HG03139 (cell line): ENCODE results near the gene ARPC1A.
"Not testable (repeated sequence)": the region's sequence is repeated elsewhere in the genome, so short reads cannot be mapped to it uniquely, and the experiment has no call there.

Experiments
- ATAC-seq: cut with Tn5 transposase; IDR thresholded peaks from one replicate; pipeline ENCODE4 v1.9.1; 2021; ENCODE audit not compliant: unreplicated experiment

The ARPC1A gene

GRCh38 chr7:99320371-99320770 is 5.3 kb upstream of the ARPC1A start:
- ATAC-seq = no peak

- ATAC-seq = not testable (repeated sequence)
Observed at GRCh38 chr7:99322659-99323058, 3.0 kb upstream of the ARPC1A start.

- ATAC-seq = no peak
Observed at GRCh38 chr7:99324559-99324958, 1.1 kb upstream of the ARPC1A start.

- no peak for ATAC-seq
Observed at GRCh38 chr7:99325001-99325493, 651 bp upstream of the ARPC1A start.

- no peak for ATAC-seq
Observed at GRCh38 chr7:99326408-99326782, 697 bp downstream of the ARPC1A start.

GRCh38 chr7:99330314-99330961 is 4.7 kb downstream of the ARPC1A start:
- ATAC-seq = not testable (repeated sequence)

GRCh38 chr7:99331002-99331401 is 5.3 kb downstream of the ARPC1A start:
- no peak for ATAC-seq

GRCh38 chr7:99339595-99339994 is 13.9 kb downstream of the ARPC1A start:
- ATAC-seq = no peak

- ATAC-seq = no peak
Observed at GRCh38 chr7:99340659-99341058, 15.0 kb downstream of the ARPC1A start.

- ATAC-seq = no peak
Observed at GRCh38 chr7:99344061-99344647, 18.5 kb downstream of the ARPC1A start.

- not testable (repeated sequence) for ATAC-seq
Observed at GRCh38 chr7:99350641-99351040, 24.9 kb downstream of the ARPC1A start.

- ATAC-seq = no peak
Observed at GRCh38 chr7:99352247-99352646, 26.5 kb downstream of the ARPC1A start.

- no peak for ATAC-seq
Observed at GRCh38 chr7:99355098-99355497, 29.4 kb downstream of the ARPC1A start.

GRCh38 chr7:99357701-99358490 is 32.2 kb downstream of the ARPC1A start:
- ATAC-seq = no peak

- ATAC-seq = not testable (repeated sequence)
Observed at GRCh38 chr7:99358521-99358920, 32.8 kb downstream of the ARPC1A start.

- ATAC-seq = no peak
Observed at GRCh38 chr7:99359465-99360154, 33.9 kb downstream of the ARPC1A start.

GRCh38 chr7:99362801-99363200 is 37.1 kb downstream of the ARPC1A start:
- ATAC-seq = no peak

GRCh38 chr7:99363286-99363685 is 37.6 kb downstream of the ARPC1A start:
- ATAC-seq = no peak

GRCh38 chr7:99365318-99366141 is 39.8 kb downstream of the ARPC1A start:
- no peak for ATAC-seq

- ATAC-seq = no peak
Observed at GRCh38 chr7:99366646-99367045, 40.9 kb downstream of the ARPC1A start.
